Smooth muscle cell (in vitro differentiated cells): ENCODE measurements around the gene MRPL22. TPM values are rescaled to one million over a fixed set of nuclear protein-coding genes. Genes with fewer than 3 reads are reported as not detected.

Experiments
- DNase-seq: peaks from one replicate; lab custom pipeline; 2025; ENCODE audit not compliant: unreplicated experiment; lab: John Stamatoyannopoulos, UW
- H2AFZ ChIP-seq: fragments of 200-600 bp; sonication (generic); 2 replicates; pipeline ENCODE4 v1.6.0; 2016; ENCODE audit warnings: antibody characterized with exemption, low read depth, mild to moderate bottlenecking
- H3F3A ChIP-seq: fragments of 200-600 bp; sonication (generic); 2 replicates; pipeline ENCODE4 v1.6.0; 2017; ENCODE audit warnings: antibody characterized with exemption, low read depth
- H3K27ac ChIP-seq: fragments of 200-600 bp; sonication (generic); 2 replicates; pipeline ENCODE4 v1.5.1; 2016; ENCODE audit warnings: low read depth, mild to moderate bottlenecking
- H3K27me3 ChIP-seq: fragments of 200-600 bp; sonication (generic); 2 replicates; pipeline ENCODE4 v1.6.1; 2016; ENCODE audit warnings: low read depth, mild to moderate bottlenecking
- H3K36me3 ChIP-seq: fragments of 200-600 bp; sonication (generic); 2 replicates; pipeline ENCODE4 v1.5.1; 2016; ENCODE audit warnings: low read depth
- H3K4me1 ChIP-seq: fragments of 200-600 bp; sonication (generic); 2 replicates; pipeline ENCODE4 v1.5.1; 2016; ENCODE audit warnings: low read depth
- H3K4me2 ChIP-seq: fragments of 200-600 bp; sonication (generic); 2 replicates; pipeline ENCODE4 v1.6.0; 2016; ENCODE audit warnings: mild to moderate bottlenecking
- H3K4me3 ChIP-seq: fragments of 200-600 bp; sonication (generic); 2 replicates; pipeline ENCODE4 v1.5.1; 2016; ENCODE audit warnings: mild to moderate bottlenecking
- H3K79me2 ChIP-seq: fragments of 200-600 bp; sonication (generic); 2 replicates; pipeline ENCODE4 v1.6.0; 2016; ENCODE audit warnings: low read depth, mild to moderate bottlenecking
- H3K9ac ChIP-seq: fragments of 200-600 bp; sonication (generic); 2 replicates; pipeline ENCODE4 v1.6.0; 2016; ENCODE audit warnings: low read depth
- H3K9me3 ChIP-seq: fragments of 200-600 bp; sonication (generic); replicated peaks from 2 replicates; pipeline ENCODE4 v1.5.1; 2016; ENCODE audit warnings: low read depth
- H4K20me1 ChIP-seq: fragments of 200-600 bp; sonication (generic); 2 replicates; pipeline ENCODE4 v1.6.0; 2016; ENCODE audit warnings: low read depth
- CTCF ChIP-seq: fragments of 200-600 bp; sonication (generic); IDR thresholded peaks from 2 replicates; pipeline ENCODE4 v1.5.1; 2017; ENCODE audit warnings: borderline replicate concordance, mild to moderate bottlenecking, antibody characterized with exemption; ENCODE audit not compliant: insufficient read depth, poor library complexity, severe bottlenecking
- WGBS: methylation state at CpG from one replicate; pipeline ENCODE4 v1.1.7; 2016; ENCODE audit warnings: low lambda C conversion rate; 5-methylcytosine and 5-hydroxymethylcytosine counted together
- polyA plus RNA-seq: library from polyadenylated mRNA; unstranded; fragments of >200 nt; fragmentation: Nextera tagmentation; extraction: Ambion mirVana; gene quantifications from 2 replicates; pipeline ENCODE4 v1.2.1, GENCODE V29; 2016
- total RNA-seq: library from RNA; depleted of rRNA; stranded (reverse); fragments of >200 nt; gene quantifications from 2 replicates; pipeline ENCODE4 v1.2.3, GENCODE V29; 2014

MRPL22 gene
- total and polyA plus RNA-seq, 2 experiments from 2014 or later, result 58.7 to 135 TPM

DNA sequence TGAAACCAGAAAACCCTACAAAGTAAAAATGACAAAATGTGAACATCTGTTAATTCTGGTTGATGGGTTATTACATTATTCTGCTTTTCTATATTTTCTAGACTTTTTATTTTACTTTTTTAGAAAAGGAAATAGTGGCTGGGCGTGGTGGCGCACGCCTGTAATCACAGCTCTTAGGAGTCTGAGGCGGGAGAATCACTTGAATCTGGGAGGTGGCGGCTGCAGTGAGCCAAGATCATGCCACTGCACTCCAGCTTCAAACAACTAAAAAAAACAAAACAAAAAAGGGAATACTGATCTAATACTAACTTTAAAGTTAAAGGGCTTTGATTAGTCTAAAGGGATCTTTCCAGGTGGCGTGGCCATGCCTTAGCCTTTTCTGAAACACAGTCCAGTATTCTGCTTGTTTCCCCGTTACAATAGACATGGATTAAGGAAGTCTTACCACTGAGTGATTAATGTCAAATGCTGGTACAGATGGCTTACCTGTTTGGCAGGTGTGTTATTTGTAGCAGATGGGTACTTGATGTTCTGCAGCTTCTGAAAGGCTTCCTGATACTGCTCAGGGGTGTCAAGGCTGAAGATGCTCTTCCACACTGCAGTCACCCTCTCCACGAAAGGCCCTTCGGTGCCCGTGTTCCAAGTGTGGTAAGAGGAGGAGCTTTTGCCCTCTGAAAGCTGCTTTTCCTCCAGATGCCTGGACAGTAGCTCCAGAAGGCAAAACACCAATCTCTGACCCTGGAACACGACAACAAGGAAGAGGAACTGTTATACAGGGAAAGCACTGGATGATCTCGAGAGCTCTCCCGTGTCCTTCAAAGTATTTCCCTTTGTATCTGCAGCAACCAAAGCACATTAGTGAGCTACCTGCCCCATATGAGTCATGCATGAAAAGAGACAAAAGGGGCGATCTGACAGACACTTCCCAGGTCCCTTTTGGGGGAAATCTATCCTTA, 45.0 kb upstream of the MRPL22 start:
- Histone ChIP-seq H3K27me3 (no peaks in the 10 kb centered on the region), H3K9me3 (no peaks in the 10 kb centered on the region), H3K4me3 (no peak overlapping the region), H4K20me1 (no peaks in the 10 kb centered on the region), H3K4me2 (no peak overlapping the region), H3K9ac (no peak overlapping the region), H3K27ac (no peak overlapping the region), H2AFZ (no peak overlapping the region), H3K36me3 (no peaks in the 10 kb centered on the region), H3K79me2 (no peaks in the 10 kb centered on the region), H3K4me1 (no peaks in the 10 kb centered on the region), H3F3A (no peaks in the 10 kb centered on the region)
- WGBS, result 95% methylated on average over 14 of the region's 14 CpGs
- no peak for DNase-seq
- no peak for TF ChIP-seq CTCF

DNA sequence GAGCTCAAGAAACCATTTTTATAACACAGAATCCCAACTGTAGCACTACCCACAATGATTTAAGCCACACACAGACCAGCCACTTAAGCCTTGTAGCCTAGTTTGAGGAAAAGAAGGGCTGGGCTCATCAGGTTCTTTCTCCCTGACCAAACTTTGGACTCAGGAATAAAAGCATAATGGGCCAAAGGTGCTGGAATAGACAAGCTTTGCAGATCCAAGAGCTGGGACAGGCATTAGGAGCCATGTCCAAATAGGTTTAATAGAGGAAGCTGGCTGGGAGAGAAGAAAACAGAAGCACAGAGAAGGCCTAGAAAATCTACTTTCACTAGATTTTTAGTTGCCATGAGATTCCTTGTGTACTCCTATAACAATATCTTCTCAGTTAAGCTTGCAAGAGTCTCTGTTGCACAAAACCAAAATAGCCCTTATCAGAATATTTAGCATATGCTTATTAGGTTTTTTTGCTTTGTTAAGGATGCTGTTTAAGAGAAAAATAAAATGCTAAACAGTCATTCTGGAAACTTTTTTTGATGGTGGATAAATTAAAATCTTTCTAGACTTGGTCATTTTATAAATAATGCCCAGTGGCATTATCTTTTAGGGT, 44.2 kb upstream of the MRPL22 start:
- Histone ChIP-seq H3K4me1 (no peaks in the 10 kb centered on the region), H3K4me2 (no peak overlapping the region), H3K27me3 (no peaks in the 10 kb centered on the region), H3K9me3 (no peaks in the 10 kb centered on the region), H3K36me3 (no peaks in the 10 kb centered on the region), H3K79me2 (no peaks in the 10 kb centered on the region), H3F3A (no peaks in the 10 kb centered on the region), H2AFZ (no peak overlapping the region), H3K27ac (no peak overlapping the region), H4K20me1 (no peaks in the 10 kb centered on the region), H3K4me3 (no peak overlapping the region), H3K9ac (no peak overlapping the region)
- no peak for DNase-seq
- TF ChIP-seq CTCF, result no peak

- no peaks in the 10 kb centered on the region for H3F3A ChIP-seq
- 97% methylated on average over 4 of the region's 4 CpGs for WGBS
- no peak overlapping the region for H2AFZ ChIP-seq
- no peaks in the 10 kb centered on the region for H4K20me1 ChIP-seq
- no peak overlapping the region for H3K27ac ChIP-seq
- TF ChIP-seq CTCF, result no peak
- H3K9me3 ChIP-seq, result no peaks in the 10 kb centered on the region
- no peaks in the 10 kb centered on the region for H3K4me1 ChIP-seq
- no peak overlapping the region for H3K9ac ChIP-seq
- peaks cover 8% of the 10 kb centered on the region for H3K36me3 ChIP-seq
- no peak overlapping the region for H3K4me3 ChIP-seq
- no peaks in the 10 kb centered on the region for H3K27me3 ChIP-seq
- H3K4me2 ChIP-seq, result no peak overlapping the region
- DNase-seq, result no peak
- no peaks in the 10 kb centered on the region for H3K79me2 ChIP-seq
Observed at GRCh38 chr5:154898210-154898609, 42.7 kb upstream of the MRPL22 start.
